ENCODE data around the gene TRIAP1.

TRIAP1 gene

GRCh38 chr12:120406553-120406952, 39.6 kb downstream of the TRIAP1 start:
- Histone ChIP-seq H3K36me3 (ENCODE audit: insufficient read depth, low read length) (no peaks in the 10 kb centered on the region), H3K9me3 (ENCODE audit: low read length) (no peaks in the 10 kb centered on the region), H3K4me3 (ENCODE audit: low read depth, low read length, poor library complexity, severe bottlenecking) (no peak overlapping the region), H4K20me1 (ENCODE audit: insufficient read depth, low read length) (no peaks in the 10 kb centered on the region), H3K4me1 (ENCODE audit: insufficient read depth, low read length, severe bottlenecking) (no peaks in the 10 kb centered on the region), H3K27ac (ENCODE audit: low read depth, low read length, poor library complexity, severe bottlenecking) (no peak overlapping the region), H3K9ac (ENCODE audit: low read length) (no peak overlapping the region), H3K79me2 (ENCODE audit: insufficient read depth, low read length) (no peaks in the 10 kb centered on the region), H3F3A (ENCODE audit: insufficient read depth, low read length) (no peaks in the 10 kb centered on the region), H2AFZ (ENCODE audit: low read length) (no peak overlapping the region), H3K4me2 (ENCODE audit: low read length) (no peak overlapping the region), H3K9me2 (ENCODE audit: low read depth, low read length) (no peaks in the 10 kb centered on the region), H3K27me3 (ENCODE audit: insufficient read depth, low read length) (no peaks in the 10 kb centered on the region)
- no peak for TF ChIP-seq CTCF (IDR thresholded peaks at IDR 0.05; ENCODE audit: low read length)
- no peak for TF ChIP-seq EZH2 (IDR thresholded peaks at IDR 0.05; ENCODE audit: borderline replicate concordance, low read length)

GRCh38 chr12:120406069-120406468, 40.1 kb downstream of the TRIAP1 start:
- TF ChIP-seq CTCF (IDR thresholded peaks at IDR 0.05; ENCODE audit: low read length), result no peak
- TF ChIP-seq EZH2 (IDR thresholded peaks at IDR 0.05; ENCODE audit: borderline replicate concordance, low read length), result no peak
- Histone ChIP-seq H4K20me1 (ENCODE audit: insufficient read depth, low read length) (no peaks in the 10 kb centered on the region), H3K36me3 (ENCODE audit: insufficient read depth, low read length) (no peaks in the 10 kb centered on the region), H3K27me3 (ENCODE audit: insufficient read depth, low read length) (no peaks in the 10 kb centered on the region), H3K27ac (ENCODE audit: low read depth, low read length, poor library complexity, severe bottlenecking) (no peak overlapping the region), H3K9ac (ENCODE audit: low read length) (no peak overlapping the region), H3F3A (ENCODE audit: insufficient read depth, low read length) (no peaks in the 10 kb centered on the region), H2AFZ (ENCODE audit: low read length) (no peak overlapping the region), H3K79me2 (ENCODE audit: insufficient read depth, low read length) (no peaks in the 10 kb centered on the region), H3K4me1 (ENCODE audit: insufficient read depth, low read length, severe bottlenecking) (no peaks in the 10 kb centered on the region), H3K4me2 (ENCODE audit: low read length) (no peak overlapping the region), H3K4me3 (ENCODE audit: low read depth, low read length, poor library complexity, severe bottlenecking) (no peak overlapping the region), H3K9me2 (ENCODE audit: low read depth, low read length) (no peaks in the 10 kb centered on the region), H3K9me3 (ENCODE audit: low read length) (no peaks in the 10 kb centered on the region)

GRCh38 chr12:120404271-120404670, 41.9 kb downstream of the TRIAP1 start:
- Histone ChIP-seq H4K20me1 (ENCODE audit: insufficient read depth, low read length) (no peaks in the 10 kb centered on the region), H3K4me1 (ENCODE audit: insufficient read depth, low read length, severe bottlenecking) (no peaks in the 10 kb centered on the region), H3K4me3 (ENCODE audit: low read depth, low read length, poor library complexity, severe bottlenecking) (no peak overlapping the region), H3K9me2 (ENCODE audit: low read depth, low read length) (no peaks in the 10 kb centered on the region), H3K79me2 (ENCODE audit: insufficient read depth, low read length) (no peaks in the 10 kb centered on the region), H3F3A (ENCODE audit: insufficient read depth, low read length) (no peaks in the 10 kb centered on the region), H3K27ac (ENCODE audit: low read depth, low read length, poor library complexity, severe bottlenecking) (no peak overlapping the region), H3K9me3 (ENCODE audit: low read length) (no peaks in the 10 kb centered on the region), H3K36me3 (ENCODE audit: insufficient read depth, low read length) (no peaks in the 10 kb centered on the region), H2AFZ (ENCODE audit: low read length) (no peak overlapping the region), H3K9ac (ENCODE audit: low read length) (no peak overlapping the region), H3K27me3 (ENCODE audit: insufficient read depth, low read length) (no peaks in the 10 kb centered on the region), H3K4me2 (ENCODE audit: low read length) (no peak overlapping the region)
- TF ChIP-seq CTCF (IDR thresholded peaks at IDR 0.05; ENCODE audit: low read length), result no peak

Measured in OCI-LY1 (cell line).